OCI-LY3 (cell line): ENCODE results near the gene SPTBN4.

Experiments
- EZH2phosphoT487 ChIP-seq: fragments of 200-600 bp; shearing (Covaris generic); IDR thresholded peaks from 2 replicates; pipeline ENCODE4 v1.6.1; 2018; ENCODE audit warnings: antibody characterized with exemption, mixed run types, low read depth
- TF ChIP-seq, protein P1 (sequence below): fragments of 200-600, 300-600 bp; sonication (generic); IDR thresholded peaks from 2 replicates; pipeline ENCODE4 v1.5.1; 2014; ENCODE audit warnings: antibody characterized with exemption, low read length, low read depth

- TF ChIP-seq, protein P1, sequence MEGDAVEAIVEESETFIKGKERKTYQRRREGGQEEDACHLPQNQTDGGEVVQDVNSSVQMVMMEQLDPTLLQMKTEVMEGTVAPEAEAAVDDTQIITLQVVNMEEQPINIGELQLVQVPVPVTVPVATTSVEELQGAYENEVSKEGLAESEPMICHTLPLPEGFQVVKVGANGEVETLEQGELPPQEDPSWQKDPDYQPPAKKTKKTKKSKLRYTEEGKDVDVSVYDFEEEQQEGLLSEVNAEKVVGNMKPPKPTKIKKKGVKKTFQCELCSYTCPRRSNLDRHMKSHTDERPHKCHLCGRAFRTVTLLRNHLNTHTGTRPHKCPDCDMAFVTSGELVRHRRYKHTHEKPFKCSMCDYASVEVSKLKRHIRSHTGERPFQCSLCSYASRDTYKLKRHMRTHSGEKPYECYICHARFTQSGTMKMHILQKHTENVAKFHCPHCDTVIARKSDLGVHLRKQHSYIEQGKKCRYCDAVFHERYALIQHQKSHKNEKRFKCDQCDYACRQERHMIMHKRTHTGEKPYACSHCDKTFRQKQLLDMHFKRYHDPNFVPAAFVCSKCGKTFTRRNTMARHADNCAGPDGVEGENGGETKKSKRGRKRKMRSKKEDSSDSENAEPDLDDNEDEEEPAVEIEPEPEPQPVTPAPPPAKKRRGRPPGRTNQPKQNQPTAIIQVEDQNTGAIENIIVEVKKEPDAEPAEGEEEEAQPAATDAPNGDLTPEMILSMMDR: no peak
- no peak for TF ChIP-seq EZH2phosphoT487
These were observed 61.3 kb downstream of the SPTBN4 start for GRCh38 chr19:40528078-40528477.
